A549 (cell line): Measurements from ENCODE around the gene PKN3.

Source experiments
- CHD4 ChIP-seq: fragments of 200-600 bp; sonication (generic); IDR thresholded peaks from 2 replicates; pipeline ENCODE4 v1.6.1; 2016; ENCODE audit warnings: antibody characterized with exemption, mild to moderate bottlenecking, borderline replicate concordance
- CTCF ChIP-seq: fragments of >200 bp; sonication (Bioruptor Twin); formaldehyde crosslinking; IDR thresholded peaks from 3 replicates; pipeline ENCODE4 v1.5.1; 2016
- E2F6 ChIP-seq: IDR thresholded peaks from 2 replicates; pipeline ENCODE4 v1.6.1; 2012; ENCODE audit warnings: low read depth, borderline replicate concordance
- HOXA7 ChIP-seq: fragments of 250-450 bp; sonication (Bioruptor Pico); IDR thresholded peaks from 2 replicates; pipeline ENCODE4 v1.5.0; 2020; ENCODE audit warnings: mild to moderate bottlenecking, moderate library complexity
- POLR2A ChIP-seq: IDR thresholded peaks from 2 replicates; pipeline ENCODE4 v1.6.1; 2012; ENCODE audit warnings: mild to moderate bottlenecking, low read length
- RFX5 ChIP-seq: fragments of 450-650 bp; IDR thresholded peaks from 2 replicates; pipeline ENCODE4 v1.7.1; 2014; ENCODE audit warnings: antibody characterized with exemption, mild to moderate bottlenecking, moderate library complexity
- TF ChIP-seq, protein P1 (sequence below): fragments of 200-600 bp; sonication (generic); IDR thresholded peaks from 2 replicates; pipeline ENCODE4 v1.6.1; 2016; ENCODE audit warnings: antibody characterized with exemption, mild to moderate bottlenecking, moderate library complexity

GRCh38 chr9:128735373-128735772 lies 33.1 kb downstream of the PKN3 start:
- TF ChIP-seq CTCF (no peak), HOXA7 (CRISPR knock-in tag) (no peak), CHD4 (no peak), RFX5 (no peak), POLR2A (no peak), E2F6 (no peak)
- TF ChIP-seq, protein P1, sequence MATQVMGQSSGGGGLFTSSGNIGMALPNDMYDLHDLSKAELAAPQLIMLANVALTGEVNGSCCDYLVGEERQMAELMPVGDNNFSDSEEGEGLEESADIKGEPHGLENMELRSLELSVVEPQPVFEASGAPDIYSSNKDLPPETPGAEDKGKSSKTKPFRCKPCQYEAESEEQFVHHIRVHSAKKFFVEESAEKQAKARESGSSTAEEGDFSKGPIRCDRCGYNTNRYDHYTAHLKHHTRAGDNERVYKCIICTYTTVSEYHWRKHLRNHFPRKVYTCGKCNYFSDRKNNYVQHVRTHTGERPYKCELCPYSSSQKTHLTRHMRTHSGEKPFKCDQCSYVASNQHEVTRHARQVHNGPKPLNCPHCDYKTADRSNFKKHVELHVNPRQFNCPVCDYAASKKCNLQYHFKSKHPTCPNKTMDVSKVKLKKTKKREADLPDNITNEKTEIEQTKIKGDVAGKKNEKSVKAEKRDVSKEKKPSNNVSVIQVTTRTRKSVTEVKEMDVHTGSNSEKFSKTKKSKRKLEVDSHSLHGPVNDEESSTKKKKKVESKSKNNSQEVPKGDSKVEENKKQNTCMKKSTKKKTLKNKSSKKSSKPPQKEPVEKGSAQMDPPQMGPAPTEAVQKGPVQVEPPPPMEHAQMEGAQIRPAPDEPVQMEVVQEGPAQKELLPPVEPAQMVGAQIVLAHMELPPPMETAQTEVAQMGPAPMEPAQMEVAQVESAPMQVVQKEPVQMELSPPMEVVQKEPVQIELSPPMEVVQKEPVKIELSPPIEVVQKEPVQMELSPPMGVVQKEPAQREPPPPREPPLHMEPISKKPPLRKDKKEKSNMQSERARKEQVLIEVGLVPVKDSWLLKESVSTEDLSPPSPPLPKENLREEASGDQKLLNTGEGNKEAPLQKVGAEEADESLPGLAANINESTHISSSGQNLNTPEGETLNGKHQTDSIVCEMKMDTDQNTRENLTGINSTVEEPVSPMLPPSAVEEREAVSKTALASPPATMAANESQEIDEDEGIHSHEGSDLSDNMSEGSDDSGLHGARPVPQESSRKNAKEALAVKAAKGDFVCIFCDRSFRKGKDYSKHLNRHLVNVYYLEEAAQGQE = no peak
